Endothelial cell of umbilical vein (primary cell): ENCODE results near the gene MRPL50. TPM values are rescaled to one million over a fixed set of nuclear protein-coding genes. Genes with fewer than 3 reads are reported as not detected.

Source experiments
- BruUV-seq: library from RNA; stranded (reverse); fragments of 400-500 nt; replicated peaks from 2 replicates; lab custom pipeline; 2021; lab: Mats Ljungman, UMichigan
- CTCF ChIA-PET: fragments of 300-600, 350-600 bp; sonication (Branson Sonifier 250); formaldehyde crosslinking; loops from one replicate; lab custom pipeline; 2021; ENCODE audit warnings: antibody characterized with exemption, inconsistent platforms; lab: Charles Lee
- POLR2A ChIA-PET: fragments of 300-600, 350-600 bp; sonication (Branson Sonifier 250); formaldehyde crosslinking; loops from one replicate; lab custom pipeline; 2021; ENCODE audit warnings: antibody characterized with exemption, inconsistent platforms; lab: Charles Lee
- DNase-seq: peaks from one replicate; pipeline ENCODE4 v3.0.0-alpha.2; 2011; ENCODE audit warnings: low read depth, low spot score
- FAIRE-seq: peaks from 2 replicates; lab custom pipeline; 2011; peaks lifted over from hg19 to GRCh38; lab: Jason Lieb, UNC
- H2AFZ ChIP-seq: 2 replicates; pipeline ENCODE4 v1.6.0; 2012; ENCODE audit warnings: low read depth, low read length, control low read depth, inconsistent platforms
- H3K27ac ChIP-seq: 2 replicates; pipeline ENCODE4 v1.5.1; 2011; ENCODE audit warnings: low read depth, mild to moderate bottlenecking, control low read depth, low read length, moderate library complexity; ENCODE audit not compliant: insufficient read depth
- H3K27me3 ChIP-seq, 2 experiments: 2 replicates each; pipeline versions ENCODE4 v1.6.0 to v1.6.1; 2011; ENCODE audit warnings: low read length in 2 of 2, mixed read lengths in 1 of 2; ENCODE audit not compliant: control insufficient read depth in 2 of 2, insufficient read depth in 2 of 2
- H3K36me3 ChIP-seq, 2 experiments: 2 replicates in 1 of 2; 3 replicates in 1 of 2; pipeline ENCODE4 v1.5.1; 2011; ENCODE audit warnings: low read length in 2 of 2, mild to moderate bottlenecking in 1 of 2, moderate library complexity in 1 of 2; ENCODE audit not compliant: control insufficient read depth in 2 of 2, insufficient read depth in 2 of 2; ENCODE audit errors: extremely low read depth in 1 of 2
- H3K4me1 ChIP-seq: 3 replicates; pipeline ENCODE4 v1.5.1; 2011; ENCODE audit warnings: mild to moderate bottlenecking, low read length; ENCODE audit not compliant: control insufficient read depth, insufficient read depth; ENCODE audit errors: extremely low read depth
- H3K4me2 ChIP-seq: 2 replicates; pipeline ENCODE4 v1.6.1; 2011; ENCODE audit warnings: low read length, control low read depth, mixed read lengths; ENCODE audit not compliant: insufficient read depth
- H3K4me3 ChIP-seq, 3 experiments: fragments of 200-600 bp in 1 of 3; sonication (generic), shearing (Covaris generic) in 1 of 3; replicated peaks in 1 of 3; 2 replicates each; pipeline ENCODE4 v1.5.1; 2011 to 2016; ENCODE audit warnings: control low read depth in 3 of 3, low read length in 3 of 3, mild to moderate bottlenecking in 2 of 3, inconsistent platforms in 1 of 3, low read depth in 1 of 3, moderate library complexity in 1 of 3; ENCODE audit not compliant: insufficient read depth in 1 of 3
- H3K79me2 ChIP-seq: 2 replicates; pipeline ENCODE4 v1.6.0; 2012; ENCODE audit warnings: low read length, inconsistent platforms; ENCODE audit not compliant: control insufficient read depth, insufficient read depth
- H3K9ac ChIP-seq: replicated peaks from 2 replicates; pipeline ENCODE3; 2011; ENCODE audit warnings: low read length, control low read depth; ENCODE audit not compliant: insufficient read depth; ENCODE audit errors: extremely low read depth
- H3K9me1 ChIP-seq: replicated peaks from 3 replicates; pipeline ENCODE4 v1.6.0; 2011; ENCODE audit warnings: mild to moderate bottlenecking, low read length; ENCODE audit not compliant: control insufficient read depth, insufficient read depth; ENCODE audit errors: extremely low read depth
- H3K9me3 ChIP-seq: replicated peaks from 2 replicates; pipeline ENCODE4 v1.5.1; 2012; ENCODE audit warnings: low read length, inconsistent platforms; ENCODE audit not compliant: control insufficient read depth, insufficient read depth
- H4K20me1 ChIP-seq: replicated peaks from 2 replicates; pipeline ENCODE3; 2011; ENCODE audit warnings: mild to moderate bottlenecking, low read length; ENCODE audit not compliant: control insufficient read depth, insufficient read depth; ENCODE audit errors: extremely low read depth
- EZH2 ChIP-seq: IDR thresholded peaks from 2 replicates; pipeline ENCODE4 v1.6.1; 2012; ENCODE audit warnings: borderline replicate concordance, low read depth, mild to moderate bottlenecking, moderate library complexity, low read length, inconsistent platforms; ENCODE audit not compliant: severe bottlenecking
- FOS ChIP-seq: IDR thresholded peaks from 2 replicates; pipeline ENCODE4 v1.6.1; 2011; ENCODE audit warnings: mild to moderate bottlenecking, low read length, moderate library complexity, borderline replicate concordance; ENCODE audit not compliant: insufficient read depth
- GATA2 ChIP-seq: IDR thresholded peaks from 2 replicates; pipeline ENCODE4 v1.7.0; 2011; ENCODE audit warnings: low read depth, mild to moderate bottlenecking, moderate library complexity, mixed read lengths, low read length; ENCODE audit not compliant: insufficient read length, insufficient read depth
- JUN ChIP-seq: IDR thresholded peaks from 2 replicates; pipeline ENCODE4 v1.6.1; 2011; ENCODE audit warnings: borderline replicate concordance, low read depth; ENCODE audit not compliant: insufficient read length, insufficient read depth
- MYC ChIP-seq: IDR thresholded peaks from one replicate; pipeline ENCODE4 v1.6.1; 2011; ENCODE audit warnings: mild to moderate bottlenecking, low read depth, low read length
- POLR2A ChIP-seq: IDR thresholded peaks from 2 replicates; pipeline ENCODE4 v1.6.1; 2012; ENCODE audit warnings: low read depth, mild to moderate bottlenecking, control low read depth, low read length
- POLR2AphosphoS5 ChIP-seq: IDR thresholded peaks from 2 replicates; pipeline ENCODE4 v1.6.1; 2012; ENCODE audit warnings: low read depth, mild to moderate bottlenecking, control low read depth, low read length, moderate library complexity; ENCODE audit not compliant: insufficient read depth
- dilution Hi-C: fragments of 300-500 bp; cut with MboI; formaldehyde crosslinking; loops from one replicate; pipeline ENCODE4 v1.15.0; 2019; ENCODE audit warnings: low sequenced_read_pairs; ENCODE audit not compliant: extremely low pct_ligation_motif_present
- intact Hi-C: fragments of 100-400 bp; cut with micrococcal nuclease; formaldehyde crosslinking; loops from one replicate; pipeline ENCODE4 v1.10.0; 2022
- polyA plus RNA-seq, 4 experiments: library from polyadenylated mRNA; depleted of rRNA in 3 of 4; stranded (reverse) in 3 of 4; unstranded in 1 of 4; fragments of >200 nt; gene quantifications; 2 replicates each; pipeline versions ENCODE4 v1.2.1 to v1.2.3, GENCODE V29; 2011 to 2012; ENCODE audit warnings: missing spikeins in 1 of 4
- total RNA-seq: library from RNA; stranded (reverse); gene quantifications from 2 replicates; pipeline ENCODE4 v1.2.3, GENCODE V29; 2021
- TF ChIP-seq, protein P1 (sequence below): IDR thresholded peaks from 2 replicates; pipeline ENCODE4 v1.6.1; 2011; ENCODE audit not compliant: insufficient read depth, insufficient read length
- TF ChIP-seq, protein P2 (sequence below), 2 donors: IDR thresholded peaks; 1 replicate in 1 of 2; 2 replicates in 1 of 2; pipeline ENCODE4 v1.5.1; 2011; ENCODE audit warnings: low read length in 2 of 2, mild to moderate bottlenecking in 2 of 2, moderate library complexity in 2 of 2, control low read depth in 1 of 2, inconsistent platforms in 1 of 2, low read depth in 1 of 2; ENCODE audit not compliant: insufficient read depth in 1 of 2; ENCODE audit errors: extremely low read depth in 1 of 2

MRPL50 gene
- total and polyA plus RNA-seq, 2 donors (not counting 3 experiments of a cell fraction or from before 2014, with no cell fraction given) = 5.7 to 9.7 TPM

DNA sequence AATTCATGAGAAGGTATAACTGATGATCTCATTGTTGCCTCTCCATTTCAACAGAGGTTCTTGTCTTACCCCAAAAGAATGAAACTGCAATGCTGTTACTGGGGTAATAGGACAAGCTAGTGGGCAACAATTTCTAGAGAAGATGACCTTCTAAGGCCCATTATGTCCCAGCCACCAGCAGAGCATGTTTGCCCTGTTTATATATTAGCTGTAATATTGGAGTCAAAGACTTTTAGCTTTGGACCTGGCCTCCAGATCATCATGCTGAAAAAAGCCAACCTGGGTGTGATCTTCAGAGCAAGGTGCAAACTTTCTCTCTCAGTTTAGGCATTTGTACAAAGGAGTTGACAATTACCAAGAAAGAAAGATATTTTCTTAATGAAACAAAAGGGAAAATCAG lies 33.8 kb upstream of the MRPL50 start:
- peaks cover 0 to 3% of the 10 kb centered on the region in 2 experiments for H3K27me3 ChIP-seq
- BruUV-seq = no TSS peak
- ChIA-PET CTCF (interaction anchor here (1.0 to 1.3 kb wide), 3 partner anchors 17 to 27 kb away, joined by 3 to 5 read pairs (median 5); no protein-coding TSS in a partner anchor), POLR2A (no interaction called here)
- H3K9ac ChIP-seq = no peak overlapping the region
- H2AFZ ChIP-seq = no peak overlapping the region
- intact Hi-C loops (no loop called here), dilution Hi-C loops (no loop called here)
- no peaks in the 10 kb centered on the region for H3K4me1 ChIP-seq
- H3K4me2 ChIP-seq = no peak overlapping the region
- H3K79me2 ChIP-seq = no peaks in the 10 kb centered on the region
- DNase-seq (no peak), FAIRE-seq (no peak)
- no peaks in the 10 kb centered on the region for H3K9me1 ChIP-seq
- H3K27ac ChIP-seq = no peak overlapping the region
- no peaks in the 10 kb centered on the region for H4K20me1 ChIP-seq
- no peak overlapping the region for H3K4me3 ChIP-seq
- no peaks in the 10 kb centered on the region for H3K36me3 ChIP-seq
- no peaks in the 10 kb centered on the region for H3K9me3 ChIP-seq
- TF ChIP-seq, protein P1, sequence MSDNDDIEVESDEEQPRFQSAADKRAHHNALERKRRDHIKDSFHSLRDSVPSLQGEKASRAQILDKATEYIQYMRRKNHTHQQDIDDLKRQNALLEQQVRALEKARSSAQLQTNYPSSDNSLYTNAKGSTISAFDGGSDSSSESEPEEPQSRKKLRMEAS = no peak
- TF ChIP-seq MYC = no peak
- no peak for TF ChIP-seq GATA2
- TF ChIP-seq, protein P2, sequence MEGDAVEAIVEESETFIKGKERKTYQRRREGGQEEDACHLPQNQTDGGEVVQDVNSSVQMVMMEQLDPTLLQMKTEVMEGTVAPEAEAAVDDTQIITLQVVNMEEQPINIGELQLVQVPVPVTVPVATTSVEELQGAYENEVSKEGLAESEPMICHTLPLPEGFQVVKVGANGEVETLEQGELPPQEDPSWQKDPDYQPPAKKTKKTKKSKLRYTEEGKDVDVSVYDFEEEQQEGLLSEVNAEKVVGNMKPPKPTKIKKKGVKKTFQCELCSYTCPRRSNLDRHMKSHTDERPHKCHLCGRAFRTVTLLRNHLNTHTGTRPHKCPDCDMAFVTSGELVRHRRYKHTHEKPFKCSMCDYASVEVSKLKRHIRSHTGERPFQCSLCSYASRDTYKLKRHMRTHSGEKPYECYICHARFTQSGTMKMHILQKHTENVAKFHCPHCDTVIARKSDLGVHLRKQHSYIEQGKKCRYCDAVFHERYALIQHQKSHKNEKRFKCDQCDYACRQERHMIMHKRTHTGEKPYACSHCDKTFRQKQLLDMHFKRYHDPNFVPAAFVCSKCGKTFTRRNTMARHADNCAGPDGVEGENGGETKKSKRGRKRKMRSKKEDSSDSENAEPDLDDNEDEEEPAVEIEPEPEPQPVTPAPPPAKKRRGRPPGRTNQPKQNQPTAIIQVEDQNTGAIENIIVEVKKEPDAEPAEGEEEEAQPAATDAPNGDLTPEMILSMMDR (IDR thresholded peaks at IDR 0.05; ENCODE audit: extremely low read depth in 1 of 2, insufficient read depth in 1 of 2, low read depth in 1 of 2, low read length in 2 of 2) = no peak
- no peak for TF ChIP-seq POLR2AphosphoS5
- TF ChIP-seq JUN = no peak
- no peak for TF ChIP-seq POLR2A
- no peak for TF ChIP-seq FOS
- TF ChIP-seq EZH2 = no peak
